ENCODE measurements around the gene SLC4A7. TPM values are rescaled to one million over a fixed set of nuclear protein-coding genes. Genes with fewer than 3 reads are reported as not detected.

The SLC4A7 gene
- polyA plus RNA-seq, 1 donor (not counting 4 experiments of a cell fraction or from before 2014, with no cell fraction given), result 28.5 TPM

GRCh38 chr3:27323087-27323570, 161.1 kb downstream of the SLC4A7 start:
- DNase-seq (ENCODE audit: low read depth, low spot score) (no peak), FAIRE-seq (no peak)
- Histone ChIP-seq H3K9me1 (ENCODE audit: control insufficient read depth, extremely low read depth, insufficient read depth, low read length) (no peaks in the 10 kb centered on the region), H3K9ac (ENCODE audit: control insufficient read depth, extremely low read depth, insufficient read depth, low read length) (no peak overlapping the region), H4K20me1 (ENCODE audit: control insufficient read depth, extremely low read depth, insufficient read depth, low read length) (no peaks in the 10 kb centered on the region), H3K27ac (ENCODE audit: control insufficient read depth, insufficient read depth, low read length) (no peak overlapping the region), H3K4me2 (ENCODE audit: control insufficient read depth, extremely low read depth, insufficient read depth, low read depth, low read length) (no peak overlapping the region), H2AFZ (ENCODE audit: control insufficient read depth, low read length) (no peak overlapping the region), H3K4me1 (ENCODE audit: control insufficient read depth, extremely low read depth, insufficient read depth, low read length) (peaks cover 3% of the 10 kb centered on the region), H3K9me3 (ENCODE audit: control insufficient read depth, low read depth, low read length) (no peaks in the 10 kb centered on the region), H3K79me2 (ENCODE audit: control insufficient read depth, insufficient read depth, low read length) (no peaks in the 10 kb centered on the region), H3K4me3 (ENCODE audit: control insufficient read depth in 2 of 3, extremely low read depth in 1 of 3, insufficient read depth in 2 of 3, low read depth in 1 of 3, low read length in 3 of 3) (no peak overlapping the region), H3K27me3 (ENCODE audit: control insufficient read depth, extremely low read depth, insufficient read depth, low read length) (no peaks in the 10 kb centered on the region), H3K36me3 (ENCODE audit: control insufficient read depth in 2 of 2, extremely low read depth in 1 of 2, insufficient read depth in 2 of 2, low read length in 2 of 2) (no peaks in the 10 kb centered on the region)
- no peak for TF ChIP-seq CTCF (optimal IDR thresholded peaks at IDR 0.05 in 1 of 3, IDR thresholded peaks at IDR 0.05 in 1 of 3, conservative IDR thresholded peaks at IDR 0.05 in 1 of 3; ENCODE audit: extremely low read depth in 1 of 3, insufficient read depth in 2 of 3, low read length in 3 of 3)
- no peak for TF ChIP-seq EZH2 (IDR thresholded peaks at IDR 0.05; ENCODE audit: low read length)
- dilution Hi-C loops (cut with MboI; ENCODE audit: extremely low pct_ligation_motif_present, low sequenced_read_pairs), result no loop called here

Small RNA genes within 50 kb of the gene (small RNA-seq; reads per million reads assigned to genes)
- gene AC137675.1 (ENCODE audit: insufficient read length in 3 of 3, low read depth in 3 of 3, low replicate concordance in 1 of 3), result 0 reads per million in 3 experiments
- 0 reads per million in 3 experiments for gene RNU1-96P (ENCODE audit: insufficient read length in 3 of 3, low read depth in 3 of 3, low replicate concordance in 1 of 3)

Other genes with a start within 250 kb of the SLC4A7 start
- gene NEK10, start 115.0 kb downstream of the SLC4A7 start, polyA plus RNA-seq, result 0.37 to 0.98 TPM (median 0.97 TPM) in 3 replicates
- 0.57 to 1.6 TPM (median 0.93 TPM) in 3 replicates for gene EOMES, start 237.9 kb upstream of the SLC4A7 start, polyA plus RNA-seq

Data from keratinocyte (primary cell).